Calu3 (cell line): ENCODE measurements around the gene DDIAS. TPM values are rescaled to one million over a fixed set of nuclear protein-coding genes. Genes with fewer than 3 reads are reported as not detected.

Experiments used
- BruUV-seq: library from RNA; stranded (reverse); fragments of 400-500 nt; replicated peaks from 2 replicates; lab custom pipeline; 2021; lab: Mats Ljungman, UMichigan
- CTCF ChIA-PET: fragments of 300-600 bp; sonication (Branson Sonifier 250); formaldehyde crosslinking; loops from one replicate; lab custom pipeline; 2022; ENCODE audit warnings: antibody characterized with exemption; lab: Charles Lee
- DNase-seq: peaks from one replicate; pipeline ENCODE4 v3.0.0; 2022
- H3K27ac Mint-ChIP-seq: one replicate; pipeline ENCODE4 v1.8.0; 2022; ENCODE audit warnings: mixed read lengths; ENCODE audit not compliant: unreplicated experiment
- H3K27me3 Mint-ChIP-seq: one replicate; pipeline ENCODE4 v1.8.0; 2022; ENCODE audit warnings: mixed read lengths; ENCODE audit not compliant: unreplicated experiment
- H3K36me3 Mint-ChIP-seq: one replicate; pipeline ENCODE4 v1.8.0; 2022; ENCODE audit warnings: mild to moderate bottlenecking, moderate library complexity, mixed read lengths; ENCODE audit not compliant: insufficient read depth, unreplicated experiment
- H3K4me1 Mint-ChIP-seq: one replicate; pipeline ENCODE4 v1.8.0; 2022; ENCODE audit warnings: mild to moderate bottlenecking, low read depth, mixed read lengths; ENCODE audit not compliant: unreplicated experiment
- H3K4me3 Mint-ChIP-seq: one replicate; pipeline ENCODE4 v1.8.0; 2022; ENCODE audit warnings: mild to moderate bottlenecking, low read depth, moderate library complexity, mixed read lengths; ENCODE audit not compliant: unreplicated experiment
- H3K9me3 Mint-ChIP-seq: one replicate; pipeline ENCODE4 v1.8.0; 2022; ENCODE audit warnings: low read depth, mixed read lengths; ENCODE audit not compliant: unreplicated experiment
- intact Hi-C: fragments of 100-400 bp; cut with micrococcal nuclease; formaldehyde crosslinking; loops from one replicate; pipeline ENCODE4 v1.10.0; 2022; ENCODE audit not compliant: unreplicated experiment
- total RNA-seq: library from RNA; stranded (reverse); gene quantifications from 2 replicates; pipeline ENCODE4 v1.2.3, GENCODE V29; 2022
- TF ChIP-seq, protein P1 (sequence below): fragments of 200-600 bp; IDR thresholded peaks from one replicate; pipeline ENCODE4 v1.8.0; 2022; ENCODE audit warnings: antibody characterized with exemption; ENCODE audit not compliant: unreplicated experiment

Gene DDIAS
- total RNA-seq, 1 experiment from 2014 or later, result 10.9 TPM

DNA sequence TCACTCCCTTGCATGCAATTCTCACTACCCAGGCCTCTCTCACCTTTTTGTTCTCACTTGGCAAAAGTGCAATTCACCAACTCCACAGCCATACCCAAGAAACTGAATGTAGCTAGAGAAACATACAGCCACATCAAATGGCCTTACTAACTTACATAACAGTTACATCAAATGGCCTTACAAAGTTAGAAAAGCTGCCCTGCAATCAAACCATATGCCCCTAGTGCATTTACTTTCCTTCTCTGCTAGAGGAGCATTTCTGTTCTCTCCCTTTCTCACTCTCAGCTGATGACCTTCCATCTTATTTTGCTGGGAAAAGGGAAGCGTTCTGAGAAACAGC, 11.6 kb upstream of the DDIAS start:
- CTCF ChIA-PET, result no interaction called here

DNA sequence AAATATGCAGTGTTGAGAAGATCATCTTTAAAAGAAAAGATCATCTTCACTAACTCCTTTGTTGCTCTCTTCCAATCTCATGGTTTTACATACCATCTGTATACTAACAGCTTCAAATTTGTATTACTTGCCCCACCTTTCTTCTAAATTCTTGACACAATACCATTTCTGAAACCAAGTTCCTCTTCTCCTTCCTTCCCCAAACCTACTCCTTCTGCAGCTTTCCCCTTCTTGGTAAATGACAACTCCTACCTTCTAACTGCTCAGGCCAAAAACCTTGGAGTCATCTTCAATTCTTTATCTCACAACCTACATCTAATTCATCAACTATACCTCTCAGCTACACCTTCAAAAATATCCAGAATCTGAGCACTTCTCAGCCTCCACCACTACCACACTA, 10.6 kb upstream of the DDIAS start:
- intact Hi-C loops, result no loop called here
- BruUV-seq, result no TSS peak
- TF ChIP-seq, protein P1, sequence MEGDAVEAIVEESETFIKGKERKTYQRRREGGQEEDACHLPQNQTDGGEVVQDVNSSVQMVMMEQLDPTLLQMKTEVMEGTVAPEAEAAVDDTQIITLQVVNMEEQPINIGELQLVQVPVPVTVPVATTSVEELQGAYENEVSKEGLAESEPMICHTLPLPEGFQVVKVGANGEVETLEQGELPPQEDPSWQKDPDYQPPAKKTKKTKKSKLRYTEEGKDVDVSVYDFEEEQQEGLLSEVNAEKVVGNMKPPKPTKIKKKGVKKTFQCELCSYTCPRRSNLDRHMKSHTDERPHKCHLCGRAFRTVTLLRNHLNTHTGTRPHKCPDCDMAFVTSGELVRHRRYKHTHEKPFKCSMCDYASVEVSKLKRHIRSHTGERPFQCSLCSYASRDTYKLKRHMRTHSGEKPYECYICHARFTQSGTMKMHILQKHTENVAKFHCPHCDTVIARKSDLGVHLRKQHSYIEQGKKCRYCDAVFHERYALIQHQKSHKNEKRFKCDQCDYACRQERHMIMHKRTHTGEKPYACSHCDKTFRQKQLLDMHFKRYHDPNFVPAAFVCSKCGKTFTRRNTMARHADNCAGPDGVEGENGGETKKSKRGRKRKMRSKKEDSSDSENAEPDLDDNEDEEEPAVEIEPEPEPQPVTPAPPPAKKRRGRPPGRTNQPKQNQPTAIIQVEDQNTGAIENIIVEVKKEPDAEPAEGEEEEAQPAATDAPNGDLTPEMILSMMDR, result no peak
- no peak for DNase-seq
- CTCF ChIA-PET, result no interaction called here
- Mint-ChIP-seq H3K9me3 (no peaks in the 10 kb centered on the region), H3K27ac (no peak overlapping the region), H3K36me3 (no peaks in the 10 kb centered on the region), H3K4me1 (no peaks in the 10 kb centered on the region), H3K4me3 (no peak overlapping the region), H3K27me3 (no peaks in the 10 kb centered on the region)

More for the DNA sequence above, 11.6 kb upstream of the DDIAS start:
- Mint-ChIP-seq H3K4me1 (no peaks in the 10 kb centered on the region), H3K36me3 (no peaks in the 10 kb centered on the region), H3K4me3 (no peak overlapping the region), H3K27me3 (no peaks in the 10 kb centered on the region), H3K27ac (no peak overlapping the region), H3K9me3 (no peaks in the 10 kb centered on the region)
- intact Hi-C loops, result no loop called here
- BruUV-seq, result no TSS peak
- DNase-seq, result no peak
- TF ChIP-seq, protein P1, result no peak

DNA sequence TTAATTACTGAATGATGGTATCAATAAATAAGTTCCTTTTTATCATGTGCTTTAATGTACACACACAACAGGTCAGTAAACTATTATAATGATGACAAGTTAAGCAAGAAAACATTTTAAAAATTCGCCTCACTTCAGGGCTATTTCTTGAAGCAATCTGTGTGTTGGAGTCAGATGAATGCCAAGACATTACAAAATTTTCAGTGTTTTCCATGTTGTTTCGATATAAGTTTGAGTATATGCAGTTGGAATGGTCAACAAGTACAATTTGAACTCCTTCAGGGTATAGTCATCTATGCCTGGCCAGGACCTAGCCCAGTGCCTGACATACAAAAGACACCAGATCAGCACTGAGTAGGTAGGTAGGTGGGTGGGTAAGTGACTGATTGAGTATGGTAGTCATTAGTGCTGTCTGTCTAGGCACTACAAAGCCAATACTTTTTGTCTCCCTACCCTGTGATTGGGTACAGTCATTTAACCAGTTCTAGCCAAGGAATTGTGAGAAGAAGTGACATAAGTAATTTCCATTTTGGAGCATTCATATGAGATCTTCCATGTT, 8.8 kb upstream of the DDIAS start:
- no TSS peak for BruUV-seq
- DNase-seq, result no peak

DNA sequence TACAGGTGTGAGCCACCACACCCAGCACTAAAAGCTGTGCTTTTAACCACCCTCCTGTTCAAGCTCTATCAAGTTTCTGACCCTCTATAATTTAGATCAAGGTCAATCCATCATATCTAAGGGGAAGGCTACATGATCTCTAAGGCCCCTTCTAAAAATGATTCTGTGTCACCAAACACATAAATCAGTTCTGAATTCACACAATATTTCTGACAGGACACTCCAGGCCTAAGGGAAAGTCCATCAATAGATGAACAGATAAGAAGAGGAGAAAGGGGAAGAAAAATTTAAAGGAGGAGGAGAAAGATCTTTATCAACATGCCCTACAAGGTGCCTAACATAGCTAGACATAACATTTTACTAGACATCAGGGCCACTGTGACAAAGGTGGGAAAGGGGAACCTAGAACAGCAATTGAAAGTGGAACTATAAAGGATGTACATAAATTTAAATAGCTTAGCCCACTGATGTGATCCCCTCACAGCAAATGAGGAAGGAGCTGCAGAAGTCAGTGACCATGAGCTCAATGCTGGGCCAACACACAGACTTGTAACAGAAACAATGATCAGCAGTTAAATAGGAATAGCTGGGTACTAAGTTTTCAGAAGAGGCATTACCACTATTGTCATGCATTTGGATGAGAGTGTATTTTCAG, 6.0 kb upstream of the DDIAS start:
- H3K27ac Mint-ChIP-seq, result no peak overlapping the region
- H3K4me3 Mint-ChIP-seq, result no peak overlapping the region
- H3K36me3 Mint-ChIP-seq, result peaks cover 12% of the 10 kb centered on the region
- H3K27me3 Mint-ChIP-seq, result no peaks in the 10 kb centered on the region
- intact Hi-C loops, result no loop called here
- no peaks in the 10 kb centered on the region for H3K9me3 Mint-ChIP-seq
- TF ChIP-seq, protein P1, result no peak
- CTCF ChIA-PET, result no interaction called here
- DNase-seq, result no peak
- BruUV-seq, result no TSS peak
- peaks cover 8% of the 10 kb centered on the region for H3K4me1 Mint-ChIP-seq

More for the DNA sequence above, 8.8 kb upstream of the DDIAS start:
- Mint-ChIP-seq H3K9me3 (no peaks in the 10 kb centered on the region), H3K4me1 (no peaks in the 10 kb centered on the region), H3K36me3 (no peaks in the 10 kb centered on the region), H3K4me3 (no peak overlapping the region), H3K27me3 (no peaks in the 10 kb centered on the region), H3K27ac (no peak overlapping the region)
- TF ChIP-seq, protein P1, result no peak
- CTCF ChIA-PET, result interaction anchor here (1.2 kb wide), 1 partner anchor 7 kb away, joined by 3 read pairs; the partner anchor contains the start of gene PRCP
- intact Hi-C loops, result no loop called here
